ENCODE data around the gene TTF2. TPM values are rescaled to one million over a fixed set of nuclear protein-coding genes. Genes with fewer than 3 reads are reported as not detected.

TTF2 gene
- total RNA-seq, 1 experiment from 2014 or later, result 91.4 TPM

DNA sequence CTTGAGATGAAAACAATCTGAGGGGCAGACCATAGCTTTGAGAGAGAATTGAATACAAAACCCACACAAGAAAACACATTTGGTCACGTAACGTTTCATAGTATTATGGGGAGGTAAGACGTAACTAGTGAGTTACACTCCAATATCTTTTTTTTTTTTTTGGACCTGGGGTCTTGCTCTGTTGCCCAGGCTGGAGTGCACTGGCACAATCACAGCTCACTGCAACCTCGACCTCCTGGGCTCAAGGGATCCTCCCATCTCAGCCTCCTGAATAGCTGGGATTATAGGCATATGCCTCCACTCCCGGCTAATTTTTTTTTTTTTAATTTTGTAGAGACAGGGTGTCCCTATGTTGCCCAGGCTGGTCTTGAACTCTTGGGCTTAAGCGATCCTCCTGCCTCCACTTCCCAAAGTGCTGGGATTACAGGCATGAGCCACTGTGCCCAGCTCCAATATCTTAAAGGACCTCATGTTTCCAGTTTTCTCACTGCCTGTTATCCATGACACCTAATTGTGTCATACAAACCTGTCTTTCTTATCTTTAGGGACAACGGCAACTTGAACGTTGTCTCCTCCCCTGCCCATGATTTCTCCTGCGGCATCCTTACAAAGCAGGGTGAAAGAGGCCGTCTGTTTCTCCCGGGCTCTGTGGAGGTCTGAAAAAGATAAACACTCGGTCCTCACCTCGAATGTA lies 56.1 kb downstream of the TTF2 start:
- Histone ChIP-seq H3K4me3 (ENCODE audit: low read depth, low read length, poor library complexity, severe bottlenecking) (no peak overlapping the region), H3K4me1 (ENCODE audit: insufficient read depth, low read length, poor library complexity, severe bottlenecking) (no peaks in the 10 kb centered on the region), H3K36me3 (ENCODE audit: insufficient read depth, low read length, poor library complexity, severe bottlenecking) (no peaks in the 10 kb centered on the region), H3K27me3 (replicated peaks; ENCODE audit: insufficient read depth, low read depth, low read length, poor library complexity) (no peaks in the 10 kb centered on the region), H3K9me3 (ENCODE audit: low read depth, low read length, poor library complexity, severe bottlenecking) (no peaks in the 10 kb centered on the region), H3K27ac (ENCODE audit: low read depth, low read length, poor library complexity, severe bottlenecking) (no peak overlapping the region)
- no peak for DNase-seq (ENCODE audit: low spot score)
- ChIA-PET POLR2A (ENCODE audit: low non-redundant PET) (interaction anchor here (0.6 kb wide), 1 partner anchor 378 kb away, joined by 3 read pairs; no protein-coding TSS in a partner anchor), CTCF (no interaction called here)
- intact Hi-C loops (cut with micrococcal nuclease; ENCODE audit: unreplicated experiment), result no loop called here
- TF ChIP-seq, protein P1, sequence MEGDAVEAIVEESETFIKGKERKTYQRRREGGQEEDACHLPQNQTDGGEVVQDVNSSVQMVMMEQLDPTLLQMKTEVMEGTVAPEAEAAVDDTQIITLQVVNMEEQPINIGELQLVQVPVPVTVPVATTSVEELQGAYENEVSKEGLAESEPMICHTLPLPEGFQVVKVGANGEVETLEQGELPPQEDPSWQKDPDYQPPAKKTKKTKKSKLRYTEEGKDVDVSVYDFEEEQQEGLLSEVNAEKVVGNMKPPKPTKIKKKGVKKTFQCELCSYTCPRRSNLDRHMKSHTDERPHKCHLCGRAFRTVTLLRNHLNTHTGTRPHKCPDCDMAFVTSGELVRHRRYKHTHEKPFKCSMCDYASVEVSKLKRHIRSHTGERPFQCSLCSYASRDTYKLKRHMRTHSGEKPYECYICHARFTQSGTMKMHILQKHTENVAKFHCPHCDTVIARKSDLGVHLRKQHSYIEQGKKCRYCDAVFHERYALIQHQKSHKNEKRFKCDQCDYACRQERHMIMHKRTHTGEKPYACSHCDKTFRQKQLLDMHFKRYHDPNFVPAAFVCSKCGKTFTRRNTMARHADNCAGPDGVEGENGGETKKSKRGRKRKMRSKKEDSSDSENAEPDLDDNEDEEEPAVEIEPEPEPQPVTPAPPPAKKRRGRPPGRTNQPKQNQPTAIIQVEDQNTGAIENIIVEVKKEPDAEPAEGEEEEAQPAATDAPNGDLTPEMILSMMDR (conservative IDR thresholded peaks at IDR 0.05; ENCODE audit: low read depth, low read length), result no peak
- no peak for TF ChIP-seq EZH2 (IDR thresholded peaks at IDR 0.05; ENCODE audit: borderline replicate concordance, low read depth, low read length, poor library complexity, severe bottlenecking)
- no TSS peak for BruUV-seq (replicated peaks)

DNA sequence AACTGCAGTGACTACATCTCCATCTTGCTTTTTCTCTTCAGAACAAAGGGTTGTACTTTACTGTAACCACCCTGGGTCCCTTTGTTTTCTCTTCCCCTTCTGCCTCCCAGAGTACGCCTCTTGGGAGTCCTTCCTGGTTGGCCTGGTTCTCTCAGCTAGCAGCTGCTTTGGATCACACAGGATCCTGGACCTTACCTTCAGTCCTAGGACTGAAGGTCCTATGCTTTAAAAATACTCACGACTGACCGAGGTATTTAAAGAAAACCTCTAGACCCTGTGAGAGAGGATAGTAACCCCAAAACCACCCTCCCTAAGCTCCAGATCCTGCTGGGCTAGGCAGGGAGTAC lies 56.6 kb downstream of the TTF2 start:
- Histone ChIP-seq H3K36me3 (ENCODE audit: insufficient read depth, low read length, poor library complexity, severe bottlenecking) (no peaks in the 10 kb centered on the region), H3K4me3 (ENCODE audit: low read depth, low read length, poor library complexity, severe bottlenecking) (no peak overlapping the region), H3K9me3 (ENCODE audit: low read depth, low read length, poor library complexity, severe bottlenecking) (no peaks in the 10 kb centered on the region), H3K27ac (ENCODE audit: low read depth, low read length, poor library complexity, severe bottlenecking) (no peak overlapping the region), H3K4me1 (ENCODE audit: insufficient read depth, low read length, poor library complexity, severe bottlenecking) (no peaks in the 10 kb centered on the region), H3K27me3 (replicated peaks; ENCODE audit: insufficient read depth, low read depth, low read length, poor library complexity) (no peaks in the 10 kb centered on the region)
- DNase-seq (ENCODE audit: low spot score), result no peak
- CTCF ChIA-PET, result no interaction called here
- no TSS peak for BruUV-seq (replicated peaks)
- intact Hi-C loops (cut with micrococcal nuclease; ENCODE audit: unreplicated experiment), result no loop called here
- POLR2A ChIA-PET (ENCODE audit: low non-redundant PET), result interaction anchor here (0.6 kb wide), 1 partner anchor 378 kb away, joined by 3 read pairs; no protein-coding TSS in a partner anchor
- TF ChIP-seq, protein P1 (conservative IDR thresholded peaks at IDR 0.05; ENCODE audit: low read depth, low read length), result no peak
- TF ChIP-seq EZH2 (IDR thresholded peaks at IDR 0.05; ENCODE audit: borderline replicate concordance, low read depth, low read length, poor library complexity, severe bottlenecking), result no peak

DNA sequence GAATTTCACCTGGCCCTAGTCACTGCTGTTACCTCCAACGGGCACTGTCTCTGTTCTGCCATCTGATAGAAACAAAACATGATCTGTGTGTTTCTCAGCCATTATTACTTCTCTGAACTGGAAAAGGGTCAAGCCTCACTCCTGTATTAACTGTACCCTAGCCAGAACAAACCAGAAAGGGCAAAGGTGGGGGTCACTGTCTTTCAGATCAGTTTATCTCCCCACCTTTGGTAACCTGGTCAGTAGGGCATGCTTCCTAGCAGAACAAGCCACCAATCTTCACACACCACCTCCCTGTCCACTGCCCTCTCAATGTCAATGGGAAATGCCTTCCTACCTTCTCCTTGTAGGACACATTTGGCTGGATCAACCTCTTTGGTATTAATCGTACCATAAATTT lies 57.6 kb downstream of the TTF2 start:
- no peak overlapping the region for H3K27ac ChIP-seq (ENCODE audit: low read depth, low read length, poor library complexity, severe bottlenecking)
- H3K27me3 ChIP-seq (replicated peaks; ENCODE audit: insufficient read depth, low read depth, low read length, poor library complexity), result no peaks in the 10 kb centered on the region
- DNase-seq (ENCODE audit: low spot score), result no peak
- POLR2A ChIA-PET (ENCODE audit: low non-redundant PET), result no interaction called here
- no peaks in the 10 kb centered on the region for H3K9me3 ChIP-seq (ENCODE audit: low read depth, low read length, poor library complexity, severe bottlenecking)
- no TSS peak for BruUV-seq (replicated peaks)
- H3K4me3 ChIP-seq (ENCODE audit: low read depth, low read length, poor library complexity, severe bottlenecking), result no peak overlapping the region
- no peak for TF ChIP-seq EZH2 (IDR thresholded peaks at IDR 0.05; ENCODE audit: borderline replicate concordance, low read depth, low read length, poor library complexity, severe bottlenecking)
- TF ChIP-seq, protein P1 (conservative IDR thresholded peaks at IDR 0.05; ENCODE audit: low read depth, low read length), result no peak
- H3K36me3 ChIP-seq (ENCODE audit: insufficient read depth, low read length, poor library complexity, severe bottlenecking), result no peaks in the 10 kb centered on the region
- intact Hi-C loops (cut with micrococcal nuclease; ENCODE audit: unreplicated experiment), result loop anchor here (2.0 kb wide), 1 partner anchor 21 kb away; no protein-coding TSS in a partner anchor
- no peaks in the 10 kb centered on the region for H3K4me1 ChIP-seq (ENCODE audit: insufficient read depth, low read length, poor library complexity, severe bottlenecking)
- CTCF ChIA-PET, result no interaction called here
